Stomach (tissue), 9 donors: ENCODE results near the gene FAM168A. TPM values are rescaled to one million over a fixed set of nuclear protein-coding genes. Genes with fewer than 3 reads are reported as not detected.

Experiments
- DNase-seq, 2 donors: peaks; one replicate each; pipeline versions ENCODE4 v3.0.0 to v3.0.0-alpha.2; 2013 to 2019
- H3K27ac ChIP-seq, 5 donors: fragments of 200-600 bp in 4 of 5; sonication (generic) in 4 of 5; one replicate each; pipeline ENCODE4 v1.5.1; 2013 to 2019; ENCODE audit warnings: mild to moderate bottlenecking in 1 of 5, moderate library complexity in 1 of 5
- H3K27me3 ChIP-seq, 3 donors: fragments of 200-600 bp; sonication (generic); one replicate each; pipeline ENCODE4 v1.5.1; 2017 to 2019; ENCODE audit warnings: mixed run types in 1 of 3
- H3K36me3 ChIP-seq, 4 donors: fragments of 200-600 bp; sonication (generic); 1 replicate in 3 of 4; 2 replicates in 1 of 4; pipeline ENCODE4 v1.5.1; 2016 to 2019
- H3K4me1 ChIP-seq, 4 donors: fragments of 200-600 bp; sonication (generic); one replicate each; pipeline ENCODE4 v1.5.1; 2016 to 2019
- H3K4me3 ChIP-seq, 4 donors: fragments of 200-600 bp; sonication (generic) in 3 of 4; one replicate each; pipeline ENCODE4 v1.5.1; 2016 to 2019; ENCODE audit warnings: mild to moderate bottlenecking in 1 of 4
- H3K9me3 ChIP-seq, 4 donors: fragments of 200-600 bp; sonication (generic); one replicate each; pipeline ENCODE4 v1.5.1; 2016 to 2019
- EP300 ChIP-seq: sonication (generic); formaldehyde crosslinking; IDR thresholded peaks from one replicate; pipeline ENCODE4 v1.6.1; 2017; ENCODE audit warnings: antibody characterized with exemption
- POLR2A ChIP-seq, 4 donors: fragments of 450-650 bp; IDR thresholded peaks; one replicate each; pipeline ENCODE4 v1.6.1; 2016; ENCODE audit warnings: antibody characterized with exemption in 4 of 4, control low read depth in 2 of 4, mild to moderate bottlenecking in 1 of 4, moderate library complexity in 1 of 4
- POLR2AphosphoS5 ChIP-seq, 3 donors: sonication (generic); formaldehyde crosslinking; IDR thresholded peaks; one replicate each; pipeline ENCODE4 v1.6.1; 2016; ENCODE audit warnings: antibody characterized with exemption in 3 of 3
- WGBS, 5 donors: extraction: QIAGEN DNeasy Blood & Tissue Kit in 3 of 5; methylation state at CpG; one replicate each; pipeline versions ENCODE4 v1.1.5 to v1.1.7; 2013 to 2018; 5-methylcytosine and 5-hydroxymethylcytosine counted together
- intact Hi-C: fragments of 100-400 bp; cut with DNase I; formaldehyde crosslinking; loops from one replicate; pipeline ENCODE4 v1.15.1; 2023; ENCODE audit warnings: low total_unique reads
- polyA plus RNA-seq, 3 donors: library from polyadenylated mRNA; stranded (reverse); fragments of 200-250 nt; gene quantifications; one replicate each; pipeline ENCODE4 v1.2.3, GENCODE V29; 2013
- total RNA-seq, 5 donors: library from RNA; depleted of rRNA; stranded (reverse); fragments of >200 nt; gene quantifications; one replicate each; pipeline versions ENCODE4 v1.1.0 to v1.2.3, GENCODE V29; 2014 to 2016
- TF ChIP-seq, protein P1 (sequence below), 7 experiments: fragments of 450-650 bp in 4 of 7; fragments of 200-600 bp in 3 of 7; sonication (generic) in 3 of 7; IDR thresholded peaks; one replicate each; pipeline ENCODE4 v1.5.1; 2016 to 2019; ENCODE audit warnings: antibody characterized with exemption in 7 of 7, control low read depth in 2 of 7, mild to moderate bottlenecking in 1 of 7
- donor health status: healthy with polysubstance abuse.
- donor health status: Bipolar disorder and iron deficiency.
- donor health status: healthy.

FAM168A gene
- total and polyA plus RNA-seq, 8 donors, result 4.3 to 25.4 (median 6.3) TPM

DNA sequence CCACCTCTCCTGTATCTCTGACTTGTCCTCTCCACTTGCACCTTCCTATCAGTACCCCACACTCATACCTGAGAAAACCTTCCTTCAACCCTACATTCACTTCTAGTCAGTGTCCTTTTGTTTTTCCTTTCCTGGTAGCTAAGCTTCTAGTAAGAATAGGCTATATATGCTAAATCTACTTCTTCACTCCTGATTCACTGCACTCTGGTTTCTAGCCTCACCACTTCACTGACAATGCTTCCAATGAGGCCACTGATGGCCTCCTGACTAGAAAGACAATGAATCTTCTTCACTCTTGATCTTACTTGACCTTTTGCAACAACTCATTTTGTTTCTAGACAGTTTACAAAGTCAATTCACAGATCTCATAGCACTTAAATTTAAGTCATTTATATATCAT is 169.7 kb downstream of the FAM168A start:
- DNase-seq, result no peak
- intact Hi-C loops, result no loop called here
- Histone ChIP-seq H3K4me1 (peaks cover 0 to 8% (median 0%) of the 10 kb centered on the region in 4 donors), H3K4me3 (no peak overlapping the region), H3K9me3 (no peaks in the 10 kb centered on the region), H3K36me3 (peaks cover 0 to 9% (median 4%) of the 10 kb centered on the region in 4 donors), H3K27ac (no peak overlapping the region), H3K27me3 (no peaks in the 10 kb centered on the region)
- no peak for TF ChIP-seq POLR2AphosphoS5 (IDR thresholded peaks at IDR 0.05)
- TF ChIP-seq POLR2A (IDR thresholded peaks at IDR 0.05), result no peak
- TF ChIP-seq EP300, result no peak
- TF ChIP-seq, protein P1, sequence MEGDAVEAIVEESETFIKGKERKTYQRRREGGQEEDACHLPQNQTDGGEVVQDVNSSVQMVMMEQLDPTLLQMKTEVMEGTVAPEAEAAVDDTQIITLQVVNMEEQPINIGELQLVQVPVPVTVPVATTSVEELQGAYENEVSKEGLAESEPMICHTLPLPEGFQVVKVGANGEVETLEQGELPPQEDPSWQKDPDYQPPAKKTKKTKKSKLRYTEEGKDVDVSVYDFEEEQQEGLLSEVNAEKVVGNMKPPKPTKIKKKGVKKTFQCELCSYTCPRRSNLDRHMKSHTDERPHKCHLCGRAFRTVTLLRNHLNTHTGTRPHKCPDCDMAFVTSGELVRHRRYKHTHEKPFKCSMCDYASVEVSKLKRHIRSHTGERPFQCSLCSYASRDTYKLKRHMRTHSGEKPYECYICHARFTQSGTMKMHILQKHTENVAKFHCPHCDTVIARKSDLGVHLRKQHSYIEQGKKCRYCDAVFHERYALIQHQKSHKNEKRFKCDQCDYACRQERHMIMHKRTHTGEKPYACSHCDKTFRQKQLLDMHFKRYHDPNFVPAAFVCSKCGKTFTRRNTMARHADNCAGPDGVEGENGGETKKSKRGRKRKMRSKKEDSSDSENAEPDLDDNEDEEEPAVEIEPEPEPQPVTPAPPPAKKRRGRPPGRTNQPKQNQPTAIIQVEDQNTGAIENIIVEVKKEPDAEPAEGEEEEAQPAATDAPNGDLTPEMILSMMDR (IDR thresholded peaks at IDR 0.05), result no peak

DNA sequence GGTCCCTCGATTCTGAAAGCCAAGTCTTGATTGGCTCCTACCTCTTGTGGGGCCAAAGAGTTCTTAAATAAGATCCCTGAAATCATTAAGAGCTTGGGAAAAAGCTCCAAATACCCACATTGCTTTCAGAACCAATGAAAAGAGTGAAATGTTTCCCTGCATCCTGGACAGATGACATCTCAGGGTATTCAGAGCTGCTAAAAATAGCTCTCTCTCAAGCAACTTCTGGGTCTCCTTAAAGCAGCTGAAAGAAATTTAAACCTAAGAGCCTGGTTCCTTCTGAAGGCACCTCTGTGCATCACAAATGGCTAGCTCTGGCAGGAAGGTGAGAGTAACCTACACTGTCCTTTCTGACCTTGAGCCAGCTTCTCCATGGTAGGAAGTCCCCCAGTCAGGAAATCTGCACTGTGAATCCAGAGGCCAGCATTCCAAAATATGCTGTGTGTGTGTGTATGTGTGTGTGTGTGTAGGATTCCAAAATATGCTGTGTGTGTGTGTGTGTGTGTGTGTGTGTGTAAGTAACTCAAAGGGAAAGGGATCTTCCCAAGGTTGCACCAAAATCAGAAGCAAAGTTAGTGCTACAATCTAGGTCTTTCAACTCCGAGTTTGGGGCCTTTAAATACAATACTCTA is 171.6 kb downstream of the FAM168A start:
- H3K27ac ChIP-seq, result no peak overlapping the region
- 73 to 88% (median 79%) methylated on average over 2 of the region's 2 CpGs for WGBS, 5 donors
- DNase-seq, result peak in 1 of 2 donors; percentile 48
- H3K27me3 ChIP-seq, result no peaks in the 10 kb centered on the region
- no peak overlapping the region for H3K4me3 ChIP-seq
- intact Hi-C loops, result no loop called here
- TF ChIP-seq POLR2A (IDR thresholded peaks at IDR 0.05) (no peak), POLR2AphosphoS5 (IDR thresholded peaks at IDR 0.05) (no peak), EP300 (no peak)
- TF ChIP-seq, protein P1 (IDR thresholded peaks at IDR 0.05), result no peak
- H3K9me3 ChIP-seq, result no peaks in the 10 kb centered on the region
- H3K4me1 ChIP-seq, result peaks cover 0 to 8% (median 0%) of the 10 kb centered on the region in 4 donors
- H3K36me3 ChIP-seq, result peaks cover 0 to 9% (median 4%) of the 10 kb centered on the region in 4 donors

DNA sequence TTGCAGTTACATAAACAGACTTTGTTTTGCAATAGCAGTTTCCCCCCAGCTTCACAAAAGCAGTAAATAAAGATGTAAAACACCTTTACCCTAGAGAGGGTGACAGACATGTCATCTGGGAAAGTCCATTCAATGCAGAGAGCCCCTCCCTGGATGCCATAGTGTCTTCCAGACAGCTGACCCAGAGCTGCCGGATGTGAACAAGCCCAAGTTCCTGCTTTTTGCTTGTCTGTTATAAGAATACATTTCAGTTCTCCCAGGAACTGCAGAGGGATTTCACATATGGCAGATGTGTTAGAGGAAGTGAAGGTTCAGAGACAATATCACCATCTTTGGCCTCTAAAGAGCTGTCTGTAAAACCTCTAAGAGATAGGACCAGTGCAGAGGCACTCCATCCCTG is 172.8 kb downstream of the FAM168A start:
- peak in 1 of 2 donors; percentile 19 for DNase-seq

DNA sequence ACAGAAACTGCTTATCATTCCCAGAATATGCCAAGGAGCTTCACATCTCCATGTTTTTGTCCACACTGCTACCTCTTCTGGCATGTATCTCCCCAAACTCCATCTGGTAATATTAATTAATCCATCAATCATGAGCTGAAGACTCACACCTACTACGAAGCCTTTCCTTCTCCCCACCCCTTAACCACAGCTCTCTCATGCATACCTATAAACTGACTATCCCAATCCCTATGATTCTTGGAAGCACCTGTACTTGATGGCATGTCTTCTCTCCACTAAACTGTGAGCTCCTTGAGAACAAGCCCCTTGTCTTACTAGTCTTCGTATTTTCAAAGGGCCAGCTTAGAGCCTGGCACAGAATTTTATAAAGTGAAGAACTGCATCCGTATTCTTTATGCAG is 174.4 kb downstream of the FAM168A start:
- no peak overlapping the region for H3K4me3 ChIP-seq
- H3K36me3 ChIP-seq, result peaks cover 0 to 15% (median 11%) of the 10 kb centered on the region in 4 donors
- 92 to 96% (median 95%) methylated on average over 3 of the region's 3 CpGs for WGBS, 5 donors
- no peak overlapping the region for H3K27ac ChIP-seq
- DNase-seq, result no peak
- intact Hi-C loops, result no loop called here
- H3K9me3 ChIP-seq, result no peaks in the 10 kb centered on the region
- peaks cover 0 to 8% (median 0%) of the 10 kb centered on the region in 4 donors for H3K4me1 ChIP-seq
- no peak for TF ChIP-seq POLR2A (IDR thresholded peaks at IDR 0.05)
- TF ChIP-seq POLR2AphosphoS5 (IDR thresholded peaks at IDR 0.05), result no peak
- TF ChIP-seq, protein P1 (IDR thresholded peaks at IDR 0.05), result no peak
- no peak for TF ChIP-seq EP300
- no peaks in the 10 kb centered on the region for H3K27me3 ChIP-seq

More for the DNA sequence above, 172.8 kb downstream of the FAM168A start:
- TF ChIP-seq, protein P1 (IDR thresholded peaks at IDR 0.05), result no peak
- TF ChIP-seq EP300, result no peak
- Histone ChIP-seq H3K4me1 (peaks cover 0 to 8% (median 0%) of the 10 kb centered on the region in 4 donors), H3K27me3 (no peaks in the 10 kb centered on the region), H3K27ac (no peak overlapping the region), H3K36me3 (peaks cover 0 to 5% (median 2%) of the 10 kb centered on the region in 4 donors), H3K9me3 (no peaks in the 10 kb centered on the region), H3K4me3 (no peak overlapping the region)
- intact Hi-C loops, result no loop called here
- 50 to 100% (median 87%) methylated on average over 1 of the region's 1 CpG for WGBS, 5 donors
